GM23338 (cell line): ENCODE measurements around the gene GFER. TPM values are rescaled to one million over a fixed set of nuclear protein-coding genes. Genes with fewer than 3 reads are reported as not detected.

ENCODE experiments used
- ATAC-seq: fragments of 200-7000 bp; cut with Tn5 transposase; 3 replicates; pipeline ENCODE4 v1.9.1; 2020
- DNase-seq: peaks from one replicate; pipeline ENCODE4 v3.0.0-alpha.2; 2015; ENCODE audit warnings: low spot score
- H2AFZ ChIP-seq: fragments of 200-600 bp; sonication (generic); 2 replicates; pipeline ENCODE4 v1.8.0; 2016; ENCODE audit warnings: antibody characterized with exemption, mild to moderate bottlenecking, moderate library complexity
- H3F3A ChIP-seq: fragments of 200-600 bp; sonication (generic); replicated peaks from 2 replicates; pipeline ENCODE4 v1.8.0; 2017; ENCODE audit warnings: antibody characterized with exemption, mixed run types, low read depth
- H3K27ac ChIP-seq: fragments of 200-600 bp; sonication (generic); 2 replicates; pipeline ENCODE4 v1.6.1; 2016; ENCODE audit warnings: low read depth
- H3K27me3 ChIP-seq: fragments of 200-600 bp; sonication (generic); 2 replicates; pipeline ENCODE4 v1.8.0; 2016; ENCODE audit warnings: mild to moderate bottlenecking, mixed run types, moderate library complexity; ENCODE audit not compliant: insufficient read depth
- H3K36me3 ChIP-seq: fragments of 200-600 bp; sonication (generic); 2 replicates; pipeline ENCODE4 v1.8.0; 2016; ENCODE audit warnings: mild to moderate bottlenecking; ENCODE audit not compliant: insufficient read depth
- H3K4me1 ChIP-seq: fragments of 200-600 bp; sonication (generic); 2 replicates; pipeline ENCODE4 v1.8.0; 2016; ENCODE audit warnings: mild to moderate bottlenecking, moderate library complexity; ENCODE audit not compliant: insufficient read depth
- H3K4me2 ChIP-seq: fragments of 200-600 bp; sonication (generic); 2 replicates; pipeline ENCODE4 v1.7.1; 2017; ENCODE audit warnings: mixed run types
- H3K4me3 ChIP-seq: fragments of 200-600 bp; sonication (generic); 2 replicates; pipeline ENCODE4 v1.6.1; 2016; ENCODE audit warnings: mixed run types
- H3K79me2 ChIP-seq: fragments of 200-600 bp; sonication (generic); replicated peaks from 2 replicates; pipeline ENCODE4 v1.8.0; 2017; ENCODE audit warnings: mild to moderate bottlenecking; ENCODE audit not compliant: insufficient read depth
- H3K9me2 ChIP-seq: fragments of 200-600 bp; sonication (generic); 2 replicates; pipeline ENCODE4 v1.8.0; 2017; ENCODE audit not compliant: insufficient read depth
- H4K20me1 ChIP-seq: fragments of 200-600 bp; sonication (generic); replicated peaks from 2 replicates; pipeline ENCODE4 v1.8.0; 2017; ENCODE audit warnings: mild to moderate bottlenecking; ENCODE audit not compliant: insufficient read depth
- H3K27ac Mint-ChIP-seq: 2 replicates; pipeline ENCODE4 v1.8.0; 2020; ENCODE audit warnings: inconsistent platforms, mild to moderate bottlenecking, moderate library complexity, mixed read lengths
- H3K27me3 Mint-ChIP-seq: 3 replicates; pipeline ENCODE4 v1.8.0; 2022; ENCODE audit warnings: low read depth, mild to moderate bottlenecking, moderate library complexity, mixed read lengths, inconsistent platforms; ENCODE audit not compliant: insufficient read depth, poor library complexity
- H3K36me3 Mint-ChIP-seq: 3 replicates; pipeline ENCODE4 v1.8.0; 2021; ENCODE audit warnings: low read depth, mild to moderate bottlenecking, inconsistent platforms, moderate library complexity, mixed read lengths
- H3K4me1 Mint-ChIP-seq: 3 replicates; pipeline ENCODE4 v1.8.0; 2020; ENCODE audit warnings: mild to moderate bottlenecking, inconsistent platforms, mixed read lengths
- H3K4me3 Mint-ChIP-seq: 3 replicates; pipeline ENCODE4 v1.8.0; 2021; ENCODE audit warnings: moderate library complexity, mild to moderate bottlenecking, inconsistent platforms, mixed read lengths
- H3K9me3 Mint-ChIP-seq: 3 replicates; pipeline ENCODE4 v1.8.0; 2020; ENCODE audit warnings: moderate library complexity, mild to moderate bottlenecking, inconsistent platforms, mixed read lengths
- CREB1 ChIP-seq: fragments of 250-450 bp; sonication (Bioruptor Pico); IDR thresholded peaks from 2 replicates; pipeline ENCODE4 v1.5.0; 2020; ENCODE audit warnings: low read depth, mild to moderate bottlenecking, moderate library complexity
- EZH2 ChIP-seq: fragments of 200-600 bp; sonication (generic); IDR thresholded peaks from one replicate; pipeline ENCODE4 v1.8.0; 2017; ENCODE audit warnings: antibody characterized with exemption, mild to moderate bottlenecking, low read depth; ENCODE audit not compliant: unreplicated experiment
- EZH2phosphoT487 ChIP-seq: fragments of 200-600 bp; sonication (generic); IDR thresholded peaks from one replicate; pipeline ENCODE4 v1.8.1; 2018; ENCODE audit warnings: antibody characterized with exemption; ENCODE audit not compliant: unreplicated experiment
- JUNB ChIP-seq: IDR thresholded peaks from one replicate; pipeline ENCODE4 v1.6.1; 2016; ENCODE audit warnings: antibody characterized with exemption; ENCODE audit not compliant: unreplicated experiment
- NANOG ChIP-seq: IDR thresholded peaks from 2 replicates; pipeline ENCODE4 v1.6.1; 2016; ENCODE audit warnings: antibody characterized with exemption, borderline replicate concordance
- POLR2AphosphoS5 ChIP-seq: IDR thresholded peaks from 2 replicates; pipeline ENCODE4 v1.6.1; 2016; ENCODE audit warnings: antibody characterized with exemption, low read depth
- STAT1 ChIP-seq: IDR thresholded peaks from one replicate; pipeline ENCODE4 v1.6.1; 2016; ENCODE audit warnings: antibody characterized with exemption; ENCODE audit not compliant: unreplicated experiment
- ZNF114 ChIP-seq: fragments of 250-450 bp; sonication (Bioruptor Pico); IDR thresholded peaks from 2 replicates; pipeline ENCODE4 v1.5.0; 2020; ENCODE audit warnings: mild to moderate bottlenecking, moderate library complexity
- ZNF331 ChIP-seq: fragments of 250-450 bp; sonication (Bioruptor Pico); IDR thresholded peaks from 2 replicates; pipeline ENCODE4 v1.5.0; 2020; ENCODE audit warnings: low read depth, mild to moderate bottlenecking, moderate library complexity
- polyA plus RNA-seq: library from polyadenylated mRNA; unstranded; fragments of >200 nt; fragmentation: Nextera tagmentation; extraction: Ambion mirVana; gene quantifications from 2 replicates; pipeline ENCODE4 v1.2.1, GENCODE V29; 2016
- total RNA-seq: library from RNA; depleted of rRNA; stranded (reverse); fragments of >200 nt; shearing (Covaris generic); gene quantifications from 2 replicates; pipeline ENCODE4 v1.2.3, GENCODE V29; 2014
- TF ChIP-seq, protein P1 (sequence below): fragments of 250-450 bp; sonication (Bioruptor Pico); IDR thresholded peaks from 2 replicates; pipeline ENCODE4 v1.5.0; 2020; ENCODE audit warnings: mild to moderate bottlenecking, moderate library complexity
- TF ChIP-seq, protein P2 (sequence below): IDR thresholded peaks from one replicate; pipeline ENCODE4 v1.6.1; 2018; ENCODE audit warnings: antibody characterized with exemption; ENCODE audit not compliant: unreplicated experiment
- TF ChIP-seq, protein P3 (sequence below), 2 experiments: fragments of 200-600 bp in 1 of 2; sonication (generic) in 1 of 2; conservative IDR thresholded peaks; 2 replicates each; pipeline versions ENCODE4 v1.5.1 to v1.6.1; 2016 to 2017; ENCODE audit warnings: antibody characterized with exemption in 2 of 2, low read depth in 2 of 2, mild to moderate bottlenecking in 2 of 2, moderate library complexity in 1 of 2
- TF ChIP-seq, protein P4 (sequence below): IDR thresholded peaks from 2 replicates; pipeline ENCODE4 v1.6.1; 2016; ENCODE audit warnings: antibody characterized with exemption

GFER gene
- total and polyA plus RNA-seq, 2 experiments from 2014 or later: 40.1 to 64.5 TPM

DNA sequence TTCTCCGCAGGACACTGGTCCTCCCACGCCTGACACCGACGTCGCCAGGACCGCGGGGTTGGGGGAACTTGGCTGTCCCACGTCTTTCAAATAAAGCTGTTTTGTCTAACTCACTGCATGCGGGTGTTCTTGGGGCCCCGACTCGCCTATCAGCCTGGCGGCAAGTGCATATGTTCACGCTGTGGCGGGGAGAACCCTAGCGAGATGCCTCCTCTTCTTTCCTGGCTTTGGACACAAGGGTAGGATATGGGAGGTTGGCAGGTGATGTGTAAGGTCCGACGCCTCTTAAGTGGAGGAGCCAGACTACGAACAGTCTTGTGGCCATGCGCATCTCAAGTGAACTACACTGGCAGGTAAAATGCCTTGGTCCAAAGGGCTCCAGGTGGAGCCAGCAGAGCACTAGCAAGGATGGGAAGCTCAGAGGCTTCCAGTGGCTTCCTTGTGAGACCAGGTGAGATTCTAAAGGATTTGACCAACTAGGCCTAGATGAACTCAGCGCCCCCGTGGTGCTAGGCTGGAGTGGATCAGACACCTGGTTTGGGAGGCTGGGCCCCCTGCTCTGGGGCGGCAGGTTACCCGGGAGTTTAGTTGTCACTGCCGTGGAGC, 18.5 kb upstream of the GFER start:
- H3K4me2 ChIP-seq: peak overlapping the region; percentile 98
- H3K36me3 ChIP-seq: peaks cover 25% of the 10 kb centered on the region
- peaks cover 30% of the 10 kb centered on the region for H3K4me1 Mint-ChIP-seq
- TF ChIP-seq, protein P1, sequence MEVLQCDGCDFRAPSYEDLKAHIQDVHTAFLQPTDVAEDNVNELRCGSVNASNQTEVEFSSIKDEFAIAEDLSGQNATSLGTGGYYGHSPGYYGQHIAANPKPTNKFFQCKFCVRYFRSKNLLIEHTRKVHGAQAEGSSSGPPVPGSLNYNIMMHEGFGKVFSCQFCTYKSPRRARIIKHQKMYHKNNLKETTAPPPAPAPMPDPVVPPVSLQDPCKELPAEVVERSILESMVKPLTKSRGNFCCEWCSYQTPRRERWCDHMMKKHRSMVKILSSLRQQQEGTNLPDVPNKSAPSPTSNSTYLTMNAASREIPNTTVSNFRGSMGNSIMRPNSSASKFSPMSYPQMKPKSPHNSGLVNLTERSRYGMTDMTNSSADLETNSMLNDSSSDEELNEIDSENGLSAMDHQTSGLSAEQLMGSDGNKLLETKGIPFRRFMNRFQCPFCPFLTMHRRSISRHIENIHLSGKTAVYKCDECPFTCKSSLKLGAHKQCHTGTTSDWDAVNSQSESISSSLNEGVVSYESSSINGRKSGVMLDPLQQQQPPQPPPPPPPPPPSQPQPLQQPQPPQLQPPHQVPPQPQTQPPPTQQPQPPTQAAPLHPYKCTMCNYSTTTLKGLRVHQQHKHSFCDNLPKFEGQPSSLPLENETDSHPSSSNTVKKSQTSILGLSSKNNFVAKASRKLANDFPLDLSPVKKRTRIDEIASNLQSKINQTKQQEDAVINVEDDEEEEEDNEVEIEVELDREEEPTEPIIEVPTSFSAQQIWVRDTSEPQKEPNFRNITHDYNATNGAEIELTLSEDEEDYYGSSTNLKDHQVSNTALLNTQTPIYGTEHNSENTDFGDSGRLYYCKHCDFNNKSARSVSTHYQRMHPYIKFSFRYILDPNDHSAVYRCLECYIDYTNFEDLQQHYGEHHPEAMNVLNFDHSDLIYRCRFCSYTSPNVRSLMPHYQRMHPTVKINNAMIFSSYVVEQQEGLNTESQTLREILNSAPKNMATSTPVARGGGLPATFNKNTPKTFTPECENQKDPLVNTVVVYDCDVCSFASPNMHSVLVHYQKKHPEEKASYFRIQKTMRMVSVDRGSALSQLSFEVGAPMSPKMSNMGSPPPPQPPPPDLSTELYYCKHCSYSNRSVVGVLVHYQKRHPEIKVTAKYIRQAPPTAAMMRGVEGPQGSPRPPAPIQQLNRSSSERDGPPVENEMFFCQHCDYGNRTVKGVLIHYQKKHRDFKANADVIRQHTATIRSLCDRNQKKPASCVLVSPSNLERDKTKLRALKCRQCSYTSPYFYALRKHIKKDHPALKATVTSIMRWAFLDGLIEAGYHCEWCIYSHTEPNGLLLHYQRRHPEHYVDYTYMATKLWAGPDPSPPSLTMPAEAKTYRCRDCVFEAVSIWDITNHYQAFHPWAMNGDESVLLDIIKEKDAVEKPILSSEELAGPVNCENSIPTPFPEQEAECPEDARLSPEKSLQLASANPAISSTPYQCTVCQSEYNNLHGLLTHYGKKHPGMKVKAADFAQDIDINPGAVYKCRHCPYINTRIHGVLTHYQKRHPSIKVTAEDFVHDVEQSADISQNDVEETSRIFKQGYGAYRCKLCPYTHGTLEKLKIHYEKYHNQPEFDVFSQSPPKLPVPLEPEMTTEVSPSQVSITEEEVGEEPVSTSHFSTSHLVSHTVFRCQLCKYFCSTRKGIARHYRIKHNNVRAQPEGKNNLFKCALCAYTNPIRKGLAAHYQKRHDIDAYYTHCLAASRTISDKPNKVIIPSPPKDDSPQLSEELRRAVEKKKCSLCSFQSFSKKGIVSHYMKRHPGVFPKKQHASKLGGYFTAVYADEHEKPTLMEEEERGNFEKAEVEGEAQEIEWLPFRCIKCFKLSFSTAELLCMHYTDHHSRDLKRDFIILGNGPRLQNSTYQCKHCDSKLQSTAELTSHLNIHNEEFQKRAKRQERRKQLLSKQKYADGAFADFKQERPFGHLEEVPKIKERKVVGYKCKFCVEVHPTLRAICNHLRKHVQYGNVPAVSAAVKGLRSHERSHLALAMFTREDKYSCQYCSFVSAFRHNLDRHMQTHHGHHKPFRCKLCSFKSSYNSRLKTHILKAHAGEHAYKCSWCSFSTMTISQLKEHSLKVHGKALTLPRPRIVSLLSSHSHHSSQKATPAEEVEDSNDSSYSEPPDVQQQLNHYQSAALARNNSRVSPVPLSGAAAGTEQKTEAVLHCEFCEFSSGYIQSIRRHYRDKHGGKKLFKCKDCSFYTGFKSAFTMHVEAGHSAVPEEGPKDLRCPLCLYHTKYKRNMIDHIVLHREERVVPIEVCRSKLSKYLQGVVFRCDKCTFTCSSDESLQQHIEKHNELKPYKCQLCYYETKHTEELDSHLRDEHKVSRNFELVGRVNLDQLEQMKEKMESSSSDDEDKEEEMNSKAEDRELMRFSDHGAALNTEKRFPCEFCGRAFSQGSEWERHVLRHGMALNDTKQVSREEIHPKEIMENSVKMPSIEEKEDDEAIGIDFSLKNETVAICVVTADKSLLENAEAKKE (CRISPR knock-in tag): no peak
- TF ChIP-seq STAT1 (no peak), ZNF114 (CRISPR knock-in tag) (no peak), POLR2AphosphoS5 (no peak), EZH2 (no peak), JUNB (no peak), NANOG (no peak), EZH2phosphoT487 (no peak), ZNF331 (CRISPR knock-in tag) (no peak), CREB1 (CRISPR knock-in tag) (no peak)
- TF ChIP-seq, protein P2, sequence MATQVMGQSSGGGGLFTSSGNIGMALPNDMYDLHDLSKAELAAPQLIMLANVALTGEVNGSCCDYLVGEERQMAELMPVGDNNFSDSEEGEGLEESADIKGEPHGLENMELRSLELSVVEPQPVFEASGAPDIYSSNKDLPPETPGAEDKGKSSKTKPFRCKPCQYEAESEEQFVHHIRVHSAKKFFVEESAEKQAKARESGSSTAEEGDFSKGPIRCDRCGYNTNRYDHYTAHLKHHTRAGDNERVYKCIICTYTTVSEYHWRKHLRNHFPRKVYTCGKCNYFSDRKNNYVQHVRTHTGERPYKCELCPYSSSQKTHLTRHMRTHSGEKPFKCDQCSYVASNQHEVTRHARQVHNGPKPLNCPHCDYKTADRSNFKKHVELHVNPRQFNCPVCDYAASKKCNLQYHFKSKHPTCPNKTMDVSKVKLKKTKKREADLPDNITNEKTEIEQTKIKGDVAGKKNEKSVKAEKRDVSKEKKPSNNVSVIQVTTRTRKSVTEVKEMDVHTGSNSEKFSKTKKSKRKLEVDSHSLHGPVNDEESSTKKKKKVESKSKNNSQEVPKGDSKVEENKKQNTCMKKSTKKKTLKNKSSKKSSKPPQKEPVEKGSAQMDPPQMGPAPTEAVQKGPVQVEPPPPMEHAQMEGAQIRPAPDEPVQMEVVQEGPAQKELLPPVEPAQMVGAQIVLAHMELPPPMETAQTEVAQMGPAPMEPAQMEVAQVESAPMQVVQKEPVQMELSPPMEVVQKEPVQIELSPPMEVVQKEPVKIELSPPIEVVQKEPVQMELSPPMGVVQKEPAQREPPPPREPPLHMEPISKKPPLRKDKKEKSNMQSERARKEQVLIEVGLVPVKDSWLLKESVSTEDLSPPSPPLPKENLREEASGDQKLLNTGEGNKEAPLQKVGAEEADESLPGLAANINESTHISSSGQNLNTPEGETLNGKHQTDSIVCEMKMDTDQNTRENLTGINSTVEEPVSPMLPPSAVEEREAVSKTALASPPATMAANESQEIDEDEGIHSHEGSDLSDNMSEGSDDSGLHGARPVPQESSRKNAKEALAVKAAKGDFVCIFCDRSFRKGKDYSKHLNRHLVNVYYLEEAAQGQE: no peak
- TF ChIP-seq, protein P3, sequence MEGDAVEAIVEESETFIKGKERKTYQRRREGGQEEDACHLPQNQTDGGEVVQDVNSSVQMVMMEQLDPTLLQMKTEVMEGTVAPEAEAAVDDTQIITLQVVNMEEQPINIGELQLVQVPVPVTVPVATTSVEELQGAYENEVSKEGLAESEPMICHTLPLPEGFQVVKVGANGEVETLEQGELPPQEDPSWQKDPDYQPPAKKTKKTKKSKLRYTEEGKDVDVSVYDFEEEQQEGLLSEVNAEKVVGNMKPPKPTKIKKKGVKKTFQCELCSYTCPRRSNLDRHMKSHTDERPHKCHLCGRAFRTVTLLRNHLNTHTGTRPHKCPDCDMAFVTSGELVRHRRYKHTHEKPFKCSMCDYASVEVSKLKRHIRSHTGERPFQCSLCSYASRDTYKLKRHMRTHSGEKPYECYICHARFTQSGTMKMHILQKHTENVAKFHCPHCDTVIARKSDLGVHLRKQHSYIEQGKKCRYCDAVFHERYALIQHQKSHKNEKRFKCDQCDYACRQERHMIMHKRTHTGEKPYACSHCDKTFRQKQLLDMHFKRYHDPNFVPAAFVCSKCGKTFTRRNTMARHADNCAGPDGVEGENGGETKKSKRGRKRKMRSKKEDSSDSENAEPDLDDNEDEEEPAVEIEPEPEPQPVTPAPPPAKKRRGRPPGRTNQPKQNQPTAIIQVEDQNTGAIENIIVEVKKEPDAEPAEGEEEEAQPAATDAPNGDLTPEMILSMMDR (conservative IDR thresholded peaks at IDR 0.05; ENCODE audit: low read depth in 2 of 2): no peak
- TF ChIP-seq, protein P4, sequence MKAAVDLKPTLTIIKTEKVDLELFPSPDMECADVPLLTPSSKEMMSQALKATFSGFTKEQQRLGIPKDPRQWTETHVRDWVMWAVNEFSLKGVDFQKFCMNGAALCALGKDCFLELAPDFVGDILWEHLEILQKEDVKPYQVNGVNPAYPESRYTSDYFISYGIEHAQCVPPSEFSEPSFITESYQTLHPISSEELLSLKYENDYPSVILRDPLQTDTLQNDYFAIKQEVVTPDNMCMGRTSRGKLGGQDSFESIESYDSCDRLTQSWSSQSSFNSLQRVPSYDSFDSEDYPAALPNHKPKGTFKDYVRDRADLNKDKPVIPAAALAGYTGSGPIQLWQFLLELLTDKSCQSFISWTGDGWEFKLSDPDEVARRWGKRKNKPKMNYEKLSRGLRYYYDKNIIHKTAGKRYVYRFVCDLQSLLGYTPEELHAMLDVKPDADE: no peak
- H3F3A ChIP-seq: peaks cover 34% of the 10 kb centered on the region
- peaks cover 41% of the 10 kb centered on the region for H3K36me3 Mint-ChIP-seq
- peaks cover 8% of the 10 kb centered on the region; the same call in 2 of the 3 replicates for H3K9me3 Mint-ChIP-seq
- H3K9me2 ChIP-seq: no peaks in the 10 kb centered on the region
- no peaks in the 10 kb centered on the region for H3K27me3 ChIP-seq
- DNase-seq (no peak), ATAC-seq (no peak)
- peak overlapping the region; percentile 91 for H3K4me3 Mint-ChIP-seq
- H3K4me1 ChIP-seq: peaks cover 35% of the 10 kb centered on the region; the same call in 1 of the 2 replicates
- peaks cover 39% of the 10 kb centered on the region for H3K79me2 ChIP-seq
- peak overlapping the region; percentile 97 for H3K27ac Mint-ChIP-seq
- peaks cover 50% of the 10 kb centered on the region for H3K27me3 Mint-ChIP-seq
- peak overlapping the region; percentile 100 for H3K4me3 ChIP-seq
- H2AFZ ChIP-seq: no peak overlapping the region
- 0 out of 2 replicates have a peak overlapping the region, but pooled peaks have one; percentile 57 for H3K27ac ChIP-seq
- peaks cover 23% of the 10 kb centered on the region for H4K20me1 ChIP-seq
